ENCODE results near the gene IL20RB.
"Not testable (repeated sequence)": the region's sequence is repeated elsewhere in the genome, so short reads cannot be mapped to it uniquely, and the experiment has no call there.

The IL20RB gene

DNA sequence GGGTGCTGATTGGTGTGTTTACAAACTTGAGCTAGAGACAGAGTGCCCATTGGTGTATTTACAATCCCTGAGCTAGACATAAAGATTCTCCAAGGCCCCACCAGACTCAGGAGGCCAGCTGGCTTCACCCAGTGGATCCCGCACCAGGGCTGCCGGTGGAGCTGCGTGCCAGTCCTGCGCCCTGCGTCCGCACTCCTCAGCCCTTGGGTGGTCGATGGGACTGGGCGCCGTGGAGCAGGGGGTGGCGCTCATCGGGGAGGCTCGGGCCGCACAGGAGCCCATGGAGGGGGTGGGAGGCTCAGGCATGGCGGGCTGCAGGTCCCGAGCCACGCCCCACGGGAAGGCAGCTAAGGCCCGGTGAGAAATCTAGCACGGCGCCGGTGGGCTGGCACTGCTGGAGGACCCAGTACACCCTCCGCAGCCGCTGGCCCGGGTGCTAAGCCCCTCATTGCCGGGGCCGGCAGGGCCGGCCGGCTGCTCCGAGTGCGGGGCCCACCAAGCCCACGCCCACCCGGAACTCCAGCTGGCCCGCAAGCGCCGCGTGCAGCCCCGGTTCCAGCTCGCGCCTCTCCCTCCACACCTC, 29.7 kb downstream of the IL20RB start:
- not testable (repeated sequence) for DNase-seq (ENCODE audit: low spot score)

DNA sequence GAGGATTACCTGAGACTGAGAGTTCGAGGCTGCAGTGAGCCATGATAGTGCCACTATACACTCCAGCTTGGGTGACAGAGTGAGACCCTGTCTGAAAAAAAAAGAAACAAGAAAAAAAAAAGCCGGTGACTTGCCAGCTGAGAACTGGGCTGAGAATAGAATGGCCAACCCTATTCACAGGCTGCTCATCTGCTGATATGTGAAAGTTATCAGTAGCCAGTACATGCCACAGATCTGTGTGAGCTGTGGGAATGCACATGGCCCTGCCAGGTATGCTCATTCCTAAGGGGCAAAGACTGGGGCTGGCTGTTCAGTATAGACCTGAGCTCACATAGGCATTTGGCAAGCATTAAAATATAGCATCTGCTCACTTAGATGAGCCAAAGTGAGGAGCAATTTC, 30.9 kb downstream of the IL20RB start:
- no peak for DNase-seq (ENCODE audit: low spot score)

DNA sequence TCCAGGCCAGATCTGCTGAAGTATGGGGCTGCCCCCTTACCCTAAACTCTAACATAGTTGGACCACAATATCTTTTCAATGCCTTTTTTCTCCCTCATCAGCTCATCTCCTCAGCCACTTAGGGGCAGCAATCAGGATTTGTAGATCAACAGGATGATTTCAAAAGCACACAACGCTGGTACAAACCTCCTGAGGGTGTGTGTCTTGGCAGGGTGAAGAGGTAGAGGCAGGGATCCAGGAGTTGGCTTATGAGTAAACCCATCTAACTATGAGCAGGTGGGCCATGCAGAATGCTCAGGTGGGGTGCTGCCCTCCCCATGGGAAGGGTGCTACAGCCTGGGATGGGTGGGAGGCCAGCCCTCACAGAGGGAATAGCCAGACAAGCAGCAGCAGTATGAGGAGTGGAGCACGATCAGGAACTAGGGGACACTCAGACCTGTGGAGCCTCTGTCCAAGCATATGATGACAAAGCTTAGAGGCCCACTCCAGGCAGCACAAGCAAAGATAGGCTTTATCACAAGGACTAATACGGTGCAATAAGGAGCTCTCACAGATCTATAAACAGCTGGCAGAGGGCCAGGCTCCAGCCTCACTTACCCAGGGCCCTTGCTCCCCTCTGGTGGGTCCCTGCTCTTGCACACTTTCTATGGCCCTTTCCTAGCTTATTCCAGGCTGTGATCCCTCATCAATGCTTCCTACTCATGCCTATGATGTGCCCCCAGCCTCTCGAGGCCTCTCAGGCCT, 32.2 kb downstream of the IL20RB start:
- DNase-seq (ENCODE audit: low spot score): no peak

DNA sequence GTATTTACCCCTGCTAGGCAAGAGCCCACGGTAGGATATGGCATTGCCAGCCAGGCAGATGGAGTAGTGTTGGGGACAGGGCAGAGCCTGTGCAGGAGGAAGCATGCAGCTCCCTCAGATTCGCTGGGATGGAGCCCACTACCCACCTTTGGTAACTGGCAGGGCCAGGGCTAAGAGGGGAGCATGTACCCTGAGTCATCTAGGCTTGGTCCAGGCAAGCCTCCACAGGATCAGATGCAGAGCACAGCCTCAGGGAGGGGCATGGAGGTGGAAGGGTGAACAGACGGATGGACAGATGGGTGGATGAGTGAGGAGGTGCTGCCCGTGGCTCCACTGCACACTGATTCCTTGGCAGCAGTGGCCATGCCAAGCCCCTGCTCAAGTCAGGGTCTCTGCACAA, 33.0 kb downstream of the IL20RB start:
- no peak for DNase-seq (ENCODE audit: low spot score)

DNA sequence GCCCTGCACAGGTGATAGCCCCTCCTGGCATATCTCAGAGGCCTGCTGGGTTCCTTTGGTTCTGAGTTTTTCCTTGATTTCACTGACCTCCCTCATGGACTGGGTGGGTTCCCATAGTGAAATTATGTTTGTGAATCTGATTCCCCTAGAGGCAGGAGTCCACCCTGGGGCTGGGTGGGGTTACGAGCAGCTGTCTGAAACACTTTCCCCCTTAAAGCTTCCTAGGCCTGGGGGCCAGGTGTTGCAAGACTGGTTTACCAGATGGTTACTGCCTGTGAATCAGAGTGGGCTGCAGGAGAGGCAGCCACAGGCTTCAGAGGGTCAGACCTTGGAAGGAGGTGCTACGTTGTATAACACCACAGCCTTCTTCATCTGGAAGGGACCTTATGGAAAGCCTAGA, 34.3 kb downstream of the IL20RB start:
- DNase-seq (ENCODE audit: low spot score): no peak

DNA sequence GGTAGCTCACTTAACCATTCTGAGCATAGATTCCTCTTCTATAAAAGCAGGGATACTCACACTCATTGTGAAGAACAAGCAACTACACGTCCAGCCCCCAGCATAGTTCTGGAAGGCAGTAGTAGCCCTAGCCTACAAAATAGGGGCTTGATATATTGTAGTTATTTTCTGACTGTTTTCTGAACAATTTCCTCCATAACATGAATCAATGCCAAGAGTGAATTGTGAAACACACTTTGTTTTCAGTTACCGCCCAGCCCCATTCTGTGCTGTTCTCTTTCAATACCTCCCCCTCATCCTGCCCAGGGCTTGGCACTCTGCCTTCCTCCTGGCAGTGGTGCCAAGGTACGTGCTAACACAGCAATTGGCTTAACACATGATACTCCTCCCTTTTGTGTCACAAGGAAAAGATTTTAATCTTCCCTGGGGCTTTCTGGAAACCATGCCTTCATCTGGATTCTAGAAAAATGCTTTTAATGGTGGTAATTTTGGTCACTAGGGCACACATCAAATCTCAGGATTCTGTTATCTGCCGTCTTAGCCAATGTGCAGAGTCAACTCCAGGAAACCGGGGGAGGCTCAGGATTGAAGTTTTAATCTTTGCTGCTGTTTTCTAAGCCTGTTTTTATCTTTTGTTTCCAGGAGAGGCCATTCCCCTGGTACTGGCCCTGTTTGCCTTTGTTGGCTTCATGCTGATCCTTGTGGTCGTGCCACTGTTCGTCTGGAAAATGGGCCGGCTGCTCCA, 37.2 kb downstream of the IL20RB start:
- no peak for DNase-seq (ENCODE audit: low spot score)

DNA sequence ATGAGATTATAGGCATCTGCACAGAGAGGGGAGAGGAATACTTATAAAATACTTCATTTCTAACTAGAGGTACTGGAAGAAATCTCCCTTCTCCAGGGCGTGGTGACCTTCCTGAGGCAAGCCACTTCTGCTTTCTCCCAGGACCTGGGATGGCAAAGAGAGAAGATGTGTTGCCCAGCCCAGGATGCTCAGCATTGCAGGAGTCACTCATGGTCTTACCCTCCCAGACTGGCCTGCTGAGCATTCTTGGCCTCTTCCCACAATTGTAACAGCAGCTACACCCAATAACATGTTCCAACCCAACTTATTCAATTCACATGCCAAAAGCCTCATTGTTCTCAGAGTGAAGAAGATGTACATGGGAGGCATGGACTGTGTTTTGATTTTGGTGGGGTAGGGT, 37.9 kb downstream of the IL20RB start:
- DNase-seq (ENCODE audit: low spot score): no peak

DNA sequence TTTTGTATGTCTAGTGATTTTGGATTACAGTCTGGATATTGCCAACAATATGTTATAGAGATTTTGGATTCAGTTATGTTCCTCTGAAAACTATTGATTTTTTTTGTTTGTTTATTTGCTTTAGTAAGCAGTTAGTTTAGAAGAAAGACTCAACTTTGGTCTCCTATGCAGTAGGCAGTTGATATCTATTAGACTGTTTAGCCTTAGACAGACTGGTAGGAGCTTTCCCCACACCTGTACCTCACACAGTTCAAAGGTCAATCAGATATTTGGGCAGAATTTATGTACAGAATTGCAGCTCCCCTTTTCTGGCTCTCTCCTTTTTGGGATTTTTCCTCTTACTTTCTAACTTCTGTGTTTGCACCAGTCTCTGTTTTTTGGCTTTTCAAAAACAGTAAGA, 42.3 kb downstream of the IL20RB start:
- no peak for DNase-seq (ENCODE audit: low spot score)

DNA sequence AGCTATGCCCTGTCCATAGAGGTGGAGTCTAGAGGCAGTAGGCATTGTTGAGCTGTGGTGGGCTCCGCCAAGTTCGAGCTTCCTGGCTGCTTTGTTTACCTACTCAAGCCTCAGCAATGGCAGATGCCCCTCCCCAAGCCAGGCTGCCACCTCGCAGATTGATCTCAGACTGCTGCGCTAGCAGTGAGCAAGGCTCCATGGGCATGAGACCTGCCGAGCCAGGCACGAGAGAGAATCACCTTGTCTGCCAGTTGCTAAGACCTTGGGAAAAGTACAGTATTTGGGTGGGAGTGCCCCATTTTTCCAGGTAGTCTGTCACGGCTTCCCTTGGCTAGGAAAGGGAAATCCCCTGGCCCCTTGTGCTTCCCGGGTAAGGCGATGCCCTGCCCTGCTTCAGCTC, 49.6 kb downstream of the IL20RB start:
- DNase-seq (ENCODE audit: low spot score): not testable (repeated sequence)

DNA sequence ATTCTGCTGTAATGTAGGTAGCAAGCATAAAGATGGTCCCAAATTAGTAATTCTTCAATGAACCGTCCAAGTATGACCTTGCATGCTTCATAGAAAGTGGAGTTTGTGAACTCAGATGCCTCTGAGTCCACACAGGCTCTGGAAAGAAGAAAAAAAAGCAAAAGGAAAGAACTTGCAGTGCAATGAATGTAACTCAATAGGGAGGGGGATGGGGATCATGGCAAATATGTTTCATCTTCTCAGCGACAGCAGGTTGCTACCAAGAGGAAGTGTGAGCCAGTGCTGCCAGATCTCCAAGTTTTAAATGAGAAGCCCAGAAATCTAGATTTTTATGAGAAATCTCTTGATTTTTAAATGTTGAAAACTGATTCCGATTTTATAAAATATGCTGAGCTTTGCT, 50.3 kb downstream of the IL20RB start:
- no peak for DNase-seq (ENCODE audit: low spot score)

DNA sequence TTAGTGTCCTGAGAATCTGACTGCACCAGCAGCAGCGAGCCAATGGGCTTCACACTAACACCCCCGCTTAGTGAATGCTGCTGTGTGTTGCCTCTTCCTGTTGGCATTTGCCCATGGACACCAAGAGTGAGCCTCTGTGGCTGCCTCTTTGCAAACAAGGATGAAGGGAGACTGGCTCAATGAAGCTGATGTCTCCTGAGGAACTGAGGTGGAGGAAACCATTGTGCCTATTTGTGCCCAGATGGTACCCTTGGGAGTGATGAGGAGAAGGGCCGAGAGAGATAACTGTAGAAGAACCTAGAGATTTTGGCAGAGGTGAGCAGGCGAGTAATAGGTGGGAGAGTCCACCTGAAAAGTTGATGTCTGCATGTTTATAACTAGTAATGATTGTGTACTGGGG, 51.2 kb downstream of the IL20RB start:
- DNase-seq (ENCODE audit: low spot score): no peak

DNA sequence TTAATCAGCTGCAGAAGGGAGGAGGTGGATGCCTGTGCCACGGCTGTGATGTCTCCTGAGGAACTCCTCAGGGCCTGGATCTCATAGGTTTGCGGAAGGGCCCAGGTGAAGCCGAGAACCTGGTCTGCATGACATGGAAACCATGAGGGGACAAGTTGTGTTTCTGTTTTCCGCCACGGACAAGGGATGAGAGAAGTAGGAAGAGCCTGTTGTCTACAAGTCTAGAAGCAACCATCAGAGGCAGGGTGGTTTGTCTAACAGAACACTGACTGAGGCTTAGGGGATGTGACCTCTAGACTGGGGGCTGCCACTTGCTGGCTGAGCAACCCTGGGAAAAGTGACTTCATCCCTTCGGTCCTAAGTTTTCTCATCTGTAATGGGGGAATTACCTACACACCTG, 52.4 kb downstream of the IL20RB start:
- DNase-seq (ENCODE audit: low spot score): no peak

DNA sequence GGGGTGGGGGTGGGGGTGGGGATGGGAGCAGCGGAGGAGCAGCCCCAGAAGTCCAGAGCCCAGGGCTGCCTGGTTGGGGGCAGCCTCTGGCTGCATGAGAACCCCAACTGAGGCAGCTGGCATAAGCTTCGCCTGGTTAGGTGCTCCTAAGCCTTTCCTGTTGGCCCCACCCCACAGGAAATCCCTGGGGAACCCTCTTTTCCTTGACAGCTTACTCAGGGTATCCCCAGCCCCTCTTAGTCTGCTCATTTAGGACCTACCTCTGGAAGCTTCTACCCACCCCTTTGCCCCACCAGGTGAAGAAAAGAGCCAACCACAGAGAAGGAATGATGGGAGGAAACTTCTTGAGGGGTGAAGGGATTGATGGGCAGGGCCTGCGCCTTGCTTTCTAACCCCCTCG, 53.4 kb downstream of the IL20RB start:
- no peak for DNase-seq (ENCODE audit: low spot score)

DNA sequence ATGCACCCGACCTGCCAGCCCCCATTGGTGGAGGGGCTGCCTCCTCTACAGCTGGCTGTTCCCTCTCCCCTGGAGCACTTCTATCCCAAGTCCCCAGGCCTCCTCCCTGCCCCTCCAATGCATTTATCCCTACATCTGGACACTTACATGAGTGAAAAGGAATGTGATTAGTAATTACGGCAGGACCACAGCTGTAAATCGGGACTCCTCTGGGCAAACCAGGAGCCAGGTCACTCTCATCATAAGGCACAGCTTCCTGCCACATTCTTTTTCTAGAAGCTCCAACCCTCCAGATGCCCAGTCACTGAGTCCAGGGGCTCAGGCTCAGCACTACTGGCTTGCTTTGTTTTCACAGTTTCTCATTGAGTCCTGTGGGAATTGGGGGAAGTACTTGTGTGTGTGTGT, 54.3 kb downstream of the IL20RB start:
- no peak for DNase-seq (ENCODE audit: low spot score)

DNA sequence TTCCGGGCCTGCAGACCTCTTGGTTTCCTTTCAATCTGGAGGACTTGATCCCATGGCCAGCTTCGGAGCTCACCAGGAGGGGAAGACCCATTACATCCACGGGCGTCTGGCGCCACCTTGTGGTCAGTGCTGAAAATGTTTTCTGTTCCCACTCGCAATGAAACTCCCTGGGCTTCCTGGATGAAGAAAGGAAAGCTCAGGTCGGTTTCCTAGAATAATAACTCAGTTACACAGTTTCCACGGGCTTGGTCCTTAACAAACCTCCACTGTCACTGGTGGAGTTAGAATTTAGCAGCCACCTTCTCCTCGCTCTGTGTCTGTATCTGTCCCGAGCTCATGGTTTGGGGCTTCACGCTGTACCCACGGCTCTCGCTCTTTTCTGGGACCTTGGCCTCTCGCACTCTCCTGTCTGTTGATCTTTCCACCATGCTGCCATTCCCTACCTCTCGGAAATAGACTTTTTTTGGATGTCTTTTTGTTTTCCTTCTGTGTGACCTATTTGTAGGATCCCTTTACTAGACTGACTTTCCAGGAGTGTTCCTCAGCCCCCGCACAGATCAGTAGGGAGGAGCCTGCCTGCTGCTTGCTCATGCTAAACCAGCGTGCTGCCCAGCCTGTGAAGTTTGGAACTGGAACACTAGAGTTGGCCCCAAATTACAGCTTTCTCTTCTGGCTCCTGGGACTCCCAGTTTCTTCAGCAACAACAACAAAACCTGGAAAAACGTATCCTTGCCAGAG, 56.3 kb downstream of the IL20RB start:
- DNase-seq (ENCODE audit: low spot score): peak; percentile 73

DNA sequence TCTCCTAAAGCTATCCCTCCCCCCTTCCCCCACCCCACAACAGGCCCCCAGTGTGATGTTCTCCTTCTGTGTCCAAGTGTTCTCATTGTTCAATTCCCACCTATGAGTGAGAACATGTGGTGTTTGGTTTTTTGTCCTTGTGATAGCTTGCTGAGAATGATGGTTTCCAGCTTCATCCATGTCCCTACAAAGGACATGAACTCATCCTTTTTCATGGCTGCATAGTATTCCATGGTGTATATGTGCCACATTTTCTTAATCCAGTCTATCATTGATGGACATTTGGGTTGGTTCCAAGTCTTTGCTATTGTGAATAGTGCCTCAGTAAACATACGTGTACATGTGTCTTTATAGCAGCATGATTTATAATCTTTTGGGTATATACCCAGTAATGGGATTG, 59.5 kb downstream of the IL20RB start:
- not testable (repeated sequence) for DNase-seq (ENCODE audit: low spot score)

DNA sequence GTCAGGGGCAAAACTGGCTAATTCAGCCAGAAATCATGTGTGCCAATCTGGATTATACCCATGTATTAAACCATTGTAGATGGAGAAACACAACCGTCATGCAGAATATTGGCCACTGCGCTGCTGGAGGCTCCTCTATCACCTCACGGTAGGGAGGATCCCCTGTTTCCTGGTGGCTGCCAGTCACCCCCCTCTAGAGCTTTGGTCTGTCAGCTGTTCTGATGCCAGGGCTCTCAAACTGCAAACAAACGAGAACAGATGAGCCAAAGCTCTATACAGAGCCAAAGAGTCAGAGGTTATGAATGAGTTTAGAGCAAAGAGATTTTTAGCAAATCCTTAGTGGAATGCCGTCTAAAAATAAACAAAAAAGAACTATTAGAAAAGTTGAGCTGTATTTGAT, 62.5 kb downstream of the IL20RB start:
- no peak for DNase-seq (ENCODE audit: low spot score)

DNA sequence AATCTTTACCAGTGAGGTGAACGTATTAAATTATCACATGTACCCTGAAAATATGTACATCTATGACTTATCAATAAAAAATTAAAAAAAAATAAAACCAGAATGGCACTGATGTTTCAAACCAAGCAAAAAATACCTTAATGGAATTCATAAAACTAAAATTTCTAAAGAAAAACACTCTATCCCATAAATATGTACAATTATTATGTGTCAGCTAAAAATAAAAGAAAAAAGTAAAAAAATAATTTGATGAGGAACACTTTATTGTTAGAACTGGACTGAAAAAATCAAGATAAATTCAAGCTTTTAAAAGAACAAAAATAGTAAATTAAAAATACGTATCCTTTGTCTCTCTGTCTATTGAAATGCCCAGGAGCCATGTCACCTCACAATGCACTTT, 63.1 kb downstream of the IL20RB start:
- DNase-seq (ENCODE audit: low spot score): no peak

DNA sequence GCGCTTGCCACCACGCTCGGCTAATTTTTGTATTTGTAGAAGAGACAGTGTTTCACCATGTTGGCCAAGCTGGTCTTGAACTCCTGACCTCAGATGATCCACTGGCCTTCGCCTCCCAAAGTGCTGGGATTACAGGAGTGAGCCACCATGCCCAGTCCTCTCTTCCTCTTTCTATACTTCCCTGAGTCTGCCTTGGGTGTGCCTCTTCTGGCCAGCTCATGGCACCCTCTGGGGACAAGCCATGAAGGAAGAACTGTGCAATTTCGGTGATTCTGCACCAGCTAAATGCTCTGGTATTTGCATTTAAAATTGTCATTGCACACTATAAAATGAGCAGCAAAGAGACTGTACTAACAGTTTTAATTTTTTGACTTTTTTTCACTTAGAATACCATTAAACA, 66.6 kb downstream of the IL20RB start:
- DNase-seq (ENCODE audit: low spot score): no peak

DNA sequence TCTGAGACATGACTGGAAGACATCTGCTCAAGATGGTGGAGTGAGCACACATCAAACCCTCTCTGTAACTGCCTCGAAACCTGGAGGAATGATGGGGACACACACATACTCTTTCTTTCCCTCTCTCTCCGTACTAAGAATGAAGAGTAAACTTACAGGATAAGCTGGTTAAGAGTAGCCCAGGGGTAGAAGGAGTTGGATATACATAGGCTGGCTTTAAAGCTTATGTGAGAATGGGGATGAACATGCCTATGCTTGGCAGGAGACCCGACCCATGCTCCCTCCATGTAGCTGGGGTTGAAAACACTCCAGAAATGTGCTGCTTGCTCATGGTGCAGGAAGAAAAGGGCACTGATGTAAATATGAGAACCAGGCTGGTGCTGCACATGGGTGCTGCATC, 68.9 kb downstream of the IL20RB start:
- DNase-seq (ENCODE audit: low spot score): no peak

DNA sequence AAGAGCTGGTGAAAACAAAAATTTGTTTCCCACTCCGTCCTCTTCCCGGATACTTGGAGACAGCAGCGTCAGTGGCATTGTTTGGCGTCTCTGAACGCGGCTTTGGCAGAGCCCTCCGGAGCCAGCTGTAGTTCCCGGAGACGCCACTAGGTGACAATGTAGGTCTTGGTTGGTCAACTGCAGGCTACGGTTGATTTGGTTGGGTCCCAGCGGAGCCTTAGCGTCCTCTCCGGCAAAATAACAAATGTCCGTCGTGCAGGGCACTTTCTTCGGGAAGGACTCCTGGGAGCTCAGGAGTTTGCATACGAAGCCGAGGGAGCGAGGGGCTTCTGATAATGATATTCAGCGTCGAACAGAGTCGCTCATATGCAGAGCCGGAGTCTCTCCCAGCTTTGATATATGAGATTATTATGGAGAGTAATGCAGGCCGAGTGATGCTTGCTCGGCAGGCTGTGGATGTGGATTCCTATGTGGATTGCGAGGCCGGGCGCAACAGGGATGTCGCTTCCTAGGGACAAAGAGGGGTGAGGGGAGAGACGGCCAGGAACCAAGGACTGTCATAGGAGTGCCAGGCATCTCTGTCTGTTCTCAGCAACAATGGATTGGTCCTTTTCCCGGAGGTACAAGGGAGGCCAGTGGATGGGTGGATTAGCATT, 74.8 kb downstream of the IL20RB start:
- DNase-seq (ENCODE audit: low spot score): peak; percentile 67

DNA sequence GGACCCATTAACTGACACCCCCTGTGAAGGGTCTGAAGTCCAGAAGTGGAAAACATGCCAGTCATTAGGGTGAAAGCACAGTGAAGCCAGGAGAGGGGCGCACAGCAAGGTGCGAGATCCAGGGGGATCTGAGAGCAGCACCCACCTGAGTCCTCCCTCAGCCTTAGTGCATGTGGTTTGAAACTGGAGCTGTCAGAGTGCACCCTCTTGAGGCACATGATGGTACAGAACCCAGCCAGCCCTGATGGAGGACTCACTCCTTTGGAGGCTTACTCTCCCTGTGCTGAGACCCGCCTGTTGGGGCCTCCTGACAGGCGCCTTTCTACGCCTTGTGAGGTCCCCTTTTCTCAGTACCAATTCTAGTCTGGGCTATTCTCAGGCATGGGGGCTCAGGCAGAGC, 77.8 kb downstream of the IL20RB start:
- DNase-seq (ENCODE audit: low spot score): peak; percentile 60
